GM11168 (cell line): ENCODE data around the gene TMEM208.

Source experiments
- in situ Hi-C: fragments of 300-500 bp; cut with MboI; formaldehyde crosslinking; loops from one replicate; pipeline ENCODE4 v1.12.0; 2022; ENCODE audit warnings: low sequenced_read_pairs; ENCODE audit not compliant: unreplicated experiment

The TMEM208 gene

GRCh38 chr16:67233596-67233995 lies 6.7 kb downstream of the TMEM208 start:
- in situ Hi-C loops: no loop called here

DNA sequence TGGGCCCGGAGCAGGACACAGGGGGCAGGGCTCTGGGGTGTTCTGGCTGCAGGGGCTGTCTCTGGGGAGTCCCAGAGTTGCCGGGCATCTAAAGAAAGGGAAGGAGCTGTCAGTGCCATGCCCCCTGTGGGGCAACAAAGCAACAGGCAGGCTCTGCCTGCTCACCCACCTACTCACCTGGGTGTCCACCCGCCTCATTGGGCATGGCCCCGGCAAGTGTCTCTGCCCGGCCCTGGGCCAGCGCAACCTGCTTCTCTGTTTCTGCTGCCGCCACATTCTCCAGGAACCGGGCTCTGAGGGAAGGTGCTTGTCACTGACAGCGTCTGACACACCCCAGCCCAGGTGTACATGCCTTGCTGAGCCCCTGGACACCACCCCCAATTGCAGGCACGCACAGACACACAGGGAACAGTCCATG lies 7.3 kb downstream of the TMEM208 start:
- in situ Hi-C loops: no loop called here

DNA sequence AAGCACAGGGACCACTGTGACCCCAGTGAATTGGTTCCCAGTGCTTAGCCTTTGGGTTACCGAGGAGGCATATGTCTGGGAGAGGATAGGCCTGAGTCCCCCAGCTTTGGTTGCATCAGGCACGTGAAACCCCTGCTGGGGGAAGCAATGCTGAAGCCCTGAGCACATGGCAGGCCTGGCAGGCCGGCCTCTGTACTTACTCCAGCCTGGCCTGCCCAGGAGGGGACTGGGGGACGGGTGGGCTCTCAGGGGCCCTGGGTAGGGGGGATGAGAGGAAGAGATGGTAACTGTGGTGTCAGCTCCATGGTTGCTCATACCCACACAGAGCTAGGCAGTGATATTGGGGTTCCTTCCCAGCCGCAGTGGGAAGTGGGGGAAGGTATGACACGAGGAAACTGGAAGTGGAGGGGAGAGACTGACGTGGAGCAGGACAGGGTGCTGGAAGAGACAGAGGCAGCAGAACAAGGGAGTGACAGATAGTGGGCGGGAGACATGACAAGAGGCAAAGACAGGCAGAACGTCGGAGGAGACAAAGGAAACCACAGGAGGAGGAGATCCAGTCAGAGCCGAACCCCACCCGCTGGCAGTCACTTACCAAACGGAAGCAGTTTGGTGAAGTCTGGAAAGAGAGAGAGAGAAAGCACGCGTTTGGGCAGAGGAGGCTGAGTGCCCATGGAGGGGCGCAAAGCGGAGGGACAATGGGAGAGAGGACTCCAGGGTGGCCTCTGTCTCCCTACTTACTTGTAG lies 9.1 kb downstream of the TMEM208 start:
- in situ Hi-C loops: no loop called here

DNA sequence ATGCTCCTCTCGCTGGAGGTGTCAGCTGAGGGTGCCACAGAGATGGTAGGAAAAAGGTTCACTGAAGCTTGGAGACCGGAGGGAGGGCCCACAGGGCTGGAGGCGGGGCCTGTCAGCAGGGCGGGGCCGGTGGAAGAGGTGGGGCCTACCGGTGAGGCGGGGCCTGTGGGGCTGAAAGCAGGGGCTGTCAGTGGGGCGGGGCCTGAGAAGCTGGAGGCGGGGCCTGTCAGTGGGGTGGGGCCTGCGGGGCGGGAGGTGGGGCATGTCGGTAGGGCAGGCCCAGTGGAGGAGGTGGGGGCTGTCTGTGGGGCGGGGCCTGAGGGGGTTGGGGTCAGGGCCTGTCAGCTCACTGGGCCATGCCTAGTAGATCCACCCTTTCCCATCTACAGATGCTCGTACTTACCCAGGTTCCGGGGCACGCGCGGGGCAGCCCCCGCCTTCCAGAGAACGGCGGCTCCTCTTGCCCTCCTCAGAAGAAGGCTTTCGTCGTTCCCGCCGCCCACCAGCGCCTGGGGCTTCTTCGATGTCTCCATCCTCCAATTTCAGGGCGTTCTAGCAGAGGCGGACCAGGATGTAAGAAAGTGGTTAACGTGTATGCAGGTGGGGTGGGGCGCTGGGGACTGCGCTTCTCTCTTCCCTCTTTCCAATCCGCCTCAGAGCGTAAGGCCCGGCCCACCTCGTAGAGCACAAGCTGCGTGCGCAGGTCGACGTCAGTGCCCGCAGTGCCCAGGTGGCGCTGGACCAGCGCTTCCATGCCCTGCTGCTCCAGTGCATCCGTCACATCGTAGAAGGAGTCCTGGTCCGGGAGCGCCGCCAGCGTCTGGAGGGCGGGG lies 9.8 kb downstream of the TMEM208 start:
- in situ Hi-C loops: no loop called here

DNA sequence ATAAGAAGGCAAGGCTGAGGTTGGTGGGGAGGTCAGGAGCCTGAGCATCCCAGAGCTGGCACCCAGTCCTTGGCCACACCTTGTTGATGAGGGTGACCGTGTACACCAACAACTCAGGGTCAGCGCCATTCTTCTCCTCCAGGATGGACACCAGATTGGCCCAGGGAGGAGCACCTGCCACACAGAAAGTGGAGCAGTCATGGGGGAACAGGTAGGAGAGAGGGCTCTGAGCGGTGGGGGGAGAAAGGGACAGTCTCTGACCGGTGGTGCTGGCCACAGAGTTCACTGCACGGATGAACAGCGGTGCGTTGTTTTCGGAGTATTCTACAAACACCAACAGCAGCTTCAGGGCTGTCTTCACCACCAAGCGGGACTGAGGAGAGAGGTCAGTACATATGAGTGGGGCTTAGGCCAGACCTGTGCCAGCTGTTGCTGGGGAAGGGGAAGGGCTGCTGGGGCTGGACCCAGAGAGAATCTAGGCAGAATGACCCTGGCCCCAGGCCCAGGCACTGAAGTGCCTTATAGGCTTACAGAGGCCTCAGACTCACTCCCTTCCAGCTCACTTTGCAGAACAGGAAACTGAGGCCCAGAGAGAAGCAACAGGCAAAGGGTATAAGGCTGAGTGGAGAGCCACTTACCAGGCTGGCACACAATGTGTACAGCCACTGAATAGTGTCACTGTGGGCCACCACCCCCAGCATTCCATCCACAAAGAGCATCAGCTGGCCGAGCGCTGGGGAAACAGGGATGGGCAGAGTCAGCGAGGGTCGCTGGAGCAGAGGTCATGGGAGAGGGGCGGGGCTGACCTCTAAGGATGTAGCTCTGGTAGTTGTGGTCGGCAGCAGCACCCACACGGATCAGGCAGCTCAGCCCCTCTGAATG lies 10.7 kb downstream of the TMEM208 start:
- in situ Hi-C loops: no loop called here

GRCh38 chr16:67238278-67238575 lies 11.3 kb downstream of the TMEM208 start:
- in situ Hi-C loops: no loop called here

DNA sequence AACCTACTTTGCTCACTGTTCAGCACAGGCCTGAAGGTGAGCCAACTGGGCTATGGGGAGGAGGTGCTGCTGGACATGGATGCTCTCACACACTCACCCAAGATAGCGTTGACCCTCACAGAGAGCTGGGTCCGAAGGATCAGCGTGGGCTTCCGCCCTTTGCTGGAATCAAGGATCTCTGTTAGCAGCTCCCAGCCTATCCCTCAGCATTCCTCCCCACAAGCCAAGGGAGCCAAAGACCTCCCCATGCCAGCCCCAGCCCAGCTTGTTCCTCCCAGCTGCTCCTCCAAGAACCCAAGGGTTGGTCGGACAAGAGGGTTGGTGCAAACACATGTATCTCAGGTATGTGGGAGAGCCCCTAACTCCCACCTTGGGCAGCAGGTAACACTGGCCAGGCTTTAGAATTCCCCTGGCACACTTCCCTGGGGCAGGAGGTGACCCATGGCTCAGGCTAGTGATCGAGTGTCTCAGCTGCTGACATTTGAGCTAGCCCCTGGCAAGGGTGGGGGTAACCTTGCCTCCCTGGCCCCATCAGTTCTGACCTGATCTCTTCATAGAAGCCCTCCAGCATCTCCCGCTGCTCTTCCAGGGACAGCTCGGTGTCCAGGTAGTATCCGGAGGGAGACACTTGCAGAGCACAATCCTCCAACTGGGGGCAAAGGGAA lies 12.0 kb downstream of the TMEM208 start:
- in situ Hi-C loops: no loop called here

DNA sequence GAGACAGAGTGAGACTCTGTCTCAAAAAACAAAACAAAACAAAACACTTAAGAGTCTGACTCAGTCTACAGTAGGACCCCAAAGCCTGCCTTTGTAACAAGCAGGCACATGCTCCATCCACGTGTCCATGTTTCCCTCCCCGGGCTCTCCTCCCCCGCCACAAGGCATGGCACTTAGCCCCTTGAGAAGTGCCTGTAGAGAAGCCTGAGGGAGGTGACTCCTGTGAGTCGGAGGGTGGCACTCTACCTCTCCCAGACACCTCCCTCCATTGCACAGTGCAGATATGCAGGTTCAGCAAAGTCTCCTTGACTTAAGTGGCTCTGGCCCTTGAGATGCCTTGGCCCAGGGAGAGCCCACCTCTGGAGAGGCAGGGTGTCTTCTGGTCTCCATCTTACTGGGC lies 13.6 kb downstream of the TMEM208 start:
- in situ Hi-C loops: no loop called here

DNA sequence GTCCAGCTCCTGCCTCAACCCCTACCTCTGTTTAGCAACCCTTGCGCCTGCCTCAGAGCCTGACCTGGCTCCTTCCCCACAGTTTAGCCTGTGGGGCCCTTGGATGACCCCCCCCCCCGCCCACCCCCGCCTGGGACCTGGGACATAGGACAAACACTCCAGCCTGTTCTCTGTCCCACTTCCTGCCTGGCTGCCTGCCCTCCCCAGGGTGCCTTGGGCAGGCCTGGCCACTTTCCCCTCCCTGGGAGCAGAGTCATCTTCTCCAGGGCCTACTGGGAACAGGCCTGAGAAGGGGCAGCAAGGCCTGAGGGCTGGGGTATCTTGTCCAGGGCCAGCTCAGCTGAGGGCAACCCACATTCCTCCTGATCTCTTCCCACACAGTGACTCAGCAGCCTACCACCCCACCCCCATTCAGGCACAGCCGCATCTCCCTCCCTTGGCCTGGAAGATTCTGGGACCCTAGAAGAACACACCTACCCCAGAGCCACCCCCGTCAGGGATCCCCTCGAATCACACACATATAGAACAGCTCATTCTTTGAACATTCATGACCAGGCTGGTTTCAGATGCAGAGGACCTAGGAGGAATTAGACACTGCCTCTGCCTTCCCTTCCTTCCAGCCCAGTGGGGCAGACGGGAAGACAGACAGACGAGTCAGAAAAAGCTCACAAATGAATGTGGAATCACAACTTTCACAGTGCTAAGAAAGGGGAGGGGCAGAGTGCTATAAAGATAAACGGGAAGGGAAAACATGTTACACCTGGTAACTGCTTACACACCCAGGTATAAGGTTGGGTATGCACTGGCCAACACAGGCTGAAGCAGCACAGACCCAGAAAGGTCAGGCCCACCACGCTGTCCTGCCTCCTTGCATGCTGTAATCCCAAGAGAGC lies 14.3 kb downstream of the TMEM208 start:
- in situ Hi-C loops: no loop called here

DNA sequence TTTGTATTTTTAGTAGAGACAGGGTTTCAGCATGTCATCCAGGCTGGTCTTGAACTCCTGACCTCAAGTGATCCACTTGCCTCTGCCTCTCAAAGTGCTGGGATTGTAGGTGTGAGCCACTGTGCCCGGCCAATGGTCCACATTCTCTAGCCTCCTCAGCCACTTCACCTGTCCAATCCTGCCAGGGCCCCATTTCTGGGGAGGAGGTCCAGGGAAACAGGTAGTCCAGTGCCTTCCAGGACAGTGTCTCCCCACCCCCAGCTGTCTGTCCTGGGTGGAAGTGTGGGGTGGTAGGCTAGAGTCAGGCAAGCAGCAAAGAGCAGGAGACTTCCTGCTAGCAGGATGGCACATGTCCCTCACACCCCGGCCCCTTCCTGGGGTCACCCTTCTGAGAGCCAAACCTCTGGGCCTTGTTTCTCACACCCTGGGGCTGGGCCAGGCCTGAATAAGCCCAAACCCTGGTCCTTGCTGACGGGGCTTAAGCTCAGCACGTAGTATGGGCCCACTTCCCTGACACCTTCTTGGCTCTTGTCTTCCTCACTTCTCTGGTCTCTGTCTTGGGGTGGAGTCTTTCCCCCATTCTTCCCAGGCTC lies 15.3 kb downstream of the TMEM208 start:
- in situ Hi-C loops: no loop called here

DNA sequence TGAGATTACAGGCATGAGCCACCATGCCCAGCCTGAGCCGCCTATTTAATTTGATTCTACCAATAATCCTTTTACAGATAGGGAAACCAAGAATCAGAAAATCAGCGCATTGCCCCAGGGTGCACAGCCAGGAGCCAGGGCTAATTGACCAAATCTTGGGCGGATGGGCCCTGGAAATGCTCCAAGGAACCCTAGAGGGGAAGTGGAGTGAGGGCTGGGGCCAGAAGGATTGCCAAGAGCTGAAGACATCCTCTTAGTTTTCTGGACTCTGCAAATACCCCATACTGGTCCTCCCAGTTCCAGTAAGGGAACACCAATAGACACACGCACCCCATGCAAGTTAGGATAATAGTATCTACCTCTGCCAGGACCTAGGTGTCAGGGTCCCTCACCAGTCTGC lies 16.6 kb downstream of the TMEM208 start:
- in situ Hi-C loops: no loop called here

GRCh38 chr16:67244387-67245185 lies 17.7 kb downstream of the TMEM208 start:
- in situ Hi-C loops: no loop called here

DNA sequence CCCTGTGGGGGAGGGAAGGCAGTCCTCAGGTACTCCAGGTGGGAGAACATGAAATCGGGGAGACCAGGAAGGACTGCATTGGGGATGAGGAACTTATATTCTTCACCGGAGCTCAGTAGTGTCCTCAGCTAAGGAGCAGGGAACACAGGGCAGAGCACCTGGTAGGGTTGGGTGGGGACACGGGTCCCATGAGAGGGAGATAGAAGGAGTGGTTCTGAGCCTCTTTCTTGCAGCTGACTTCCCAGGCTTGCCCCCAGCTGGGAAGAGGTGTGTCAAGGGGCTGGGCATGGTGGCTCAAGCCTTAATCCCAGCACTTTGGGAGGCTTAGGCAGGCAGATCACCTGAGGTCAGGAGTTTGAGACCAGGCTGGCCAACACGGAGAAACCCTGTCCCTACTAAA lies 18.3 kb downstream of the TMEM208 start:
- in situ Hi-C loops: no loop called here

GRCh38 chr16:67245674-67246080 lies 18.7 kb downstream of the TMEM208 start:
- in situ Hi-C loops: no loop called here

DNA sequence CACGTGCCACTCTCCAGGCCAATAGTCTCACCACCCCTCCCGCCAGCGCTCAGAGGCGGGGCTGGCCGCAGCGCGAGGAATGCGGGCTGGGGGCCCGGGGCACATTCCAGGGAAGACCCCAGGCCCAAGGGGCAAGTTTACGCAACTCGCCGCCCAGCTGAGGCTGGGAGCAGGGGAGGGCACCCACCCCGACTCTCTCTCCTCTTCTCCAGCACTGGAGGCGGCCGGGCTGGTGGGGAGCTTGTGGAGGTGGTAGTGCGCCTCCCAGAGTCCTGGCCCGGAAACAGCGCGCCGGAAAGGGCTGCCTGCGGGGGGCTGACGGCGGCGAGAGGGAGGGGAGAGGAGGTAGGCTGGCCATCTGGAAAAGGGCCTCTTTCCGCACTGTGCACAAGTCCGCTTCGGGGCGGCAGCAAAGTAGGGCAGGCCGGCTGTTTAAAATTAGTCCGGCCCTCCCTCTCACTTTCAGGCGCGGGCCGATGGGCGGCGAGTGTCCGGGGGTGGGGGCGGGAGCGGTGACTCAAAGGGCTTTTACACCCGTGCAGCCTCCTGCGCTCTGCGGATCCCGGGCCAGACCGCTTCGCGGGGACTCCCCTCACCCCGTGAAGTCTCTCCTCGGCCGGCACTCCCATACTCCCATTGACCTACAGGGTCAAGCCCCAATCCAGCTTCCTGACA lies 19.3 kb downstream of the TMEM208 start:
- in situ Hi-C loops: no loop called here

DNA sequence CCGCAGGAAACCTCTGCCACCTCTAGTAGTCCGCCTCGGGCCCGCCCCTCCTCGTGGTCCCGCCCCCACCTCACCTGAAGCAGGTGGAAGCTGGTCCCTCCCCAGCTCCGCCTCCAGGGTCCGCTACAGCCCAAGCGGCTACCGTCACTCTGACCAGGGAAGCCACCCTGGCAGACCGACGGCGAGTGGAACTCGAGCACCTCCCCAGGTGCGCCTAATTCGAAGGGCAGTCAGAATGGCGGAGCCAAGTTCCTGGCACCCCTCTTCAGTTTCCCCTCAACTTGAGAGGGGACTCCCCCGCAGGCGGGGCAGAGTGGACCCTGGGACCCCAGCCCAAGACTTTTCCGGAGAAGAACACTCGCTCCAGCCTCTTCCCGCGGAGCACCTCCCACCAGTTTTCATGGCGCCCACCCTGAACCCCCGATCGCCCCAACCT lies 19.8 kb downstream of the TMEM208 start:
- in situ Hi-C loops: no loop called here

- in situ Hi-C loops: no loop called here
Measured at GRCh38 chr16:67247192-67248072, 20.5 kb downstream of the TMEM208 start, which contains the start of gene FHOD1. TSS of gene FHOD1 (minus strand) at chr16:67247481. CDS start at chr16:67247410, 71 bp downstream.
